ENCODE results near the gene NPHP1. TPM values are rescaled to one million over a fixed set of nuclear protein-coding genes. Genes with fewer than 3 reads are reported as not detected.
"Not testable (repeated sequence)": the region's sequence is repeated elsewhere in the genome, so short reads cannot be mapped to it uniquely, and the experiment has no call there.

NPHP1 gene
- total RNA-seq, 1 donor from 2014 or later = 11.5 TPM

DNA sequence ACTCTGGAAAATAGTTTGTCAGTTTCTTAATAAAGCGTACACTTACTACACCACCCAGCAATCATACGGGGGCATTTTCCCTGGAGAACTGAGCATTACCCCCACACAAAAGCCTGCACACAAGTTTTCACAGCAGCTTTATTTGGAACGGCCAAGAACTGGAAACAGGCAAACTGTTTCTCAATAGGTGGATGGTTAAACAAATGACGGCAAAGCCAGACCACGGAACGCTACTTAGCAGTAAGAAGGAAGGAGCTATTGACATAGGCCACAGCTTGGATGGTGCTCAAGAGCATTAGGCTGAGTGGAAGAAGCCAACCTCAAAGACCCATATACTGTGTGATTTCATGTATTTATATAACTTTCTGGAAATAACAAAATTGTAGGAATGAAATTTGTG lies 98.2 kb downstream of the NPHP1 start:
- Histone ChIP-seq H3K4me1 (ENCODE audit: control insufficient read depth in 3 of 3, insufficient read depth in 3 of 3, low read length in 3 of 3) (peaks cover 9 to 10% (median 10%) of the 10 kb centered on the region in 3 donors), H3K4me3 (ENCODE audit: low read length in 3 of 3) (no peak overlapping the region), H3K9me3 (ENCODE audit: control insufficient read depth in 3 of 3, low read length in 3 of 3) (no peaks in the 10 kb centered on the region), H3K27me3 (ENCODE audit: control insufficient read depth in 3 of 3, insufficient read depth in 3 of 3, low read length in 3 of 3) (peaks cover 2 to 8% (median 5%) of the 10 kb centered on the region in 3 donors), H3K27ac (ENCODE audit: low read depth, low read length) (no peak overlapping the region), H3K9ac (ENCODE audit: low read depth in 1 of 3, low read length in 3 of 3) (no peak overlapping the region), H3K36me3 (ENCODE audit: control insufficient read depth in 3 of 3, insufficient read depth in 3 of 3, low read length in 3 of 3) (peaks cover 0 to 2% (median 0%) of the 10 kb centered on the region in 3 donors)

GRCh38 chr2:110105608-110106467 lies 99.0 kb downstream of the NPHP1 start:
- Histone ChIP-seq H3K9ac (ENCODE audit: low read depth in 1 of 3, low read length in 3 of 3) (no peak overlapping the region), H3K9me3 (ENCODE audit: control insufficient read depth in 3 of 3, low read length in 3 of 3) (no peaks in the 10 kb centered on the region), H3K4me1 (ENCODE audit: control insufficient read depth in 3 of 3, insufficient read depth in 3 of 3, low read length in 3 of 3) (peaks cover 14 to 16% (median 15%) of the 10 kb centered on the region in 3 donors), H3K36me3 (ENCODE audit: control insufficient read depth in 3 of 3, insufficient read depth in 3 of 3, low read length in 3 of 3) (peaks cover 0 to 2% (median 0%) of the 10 kb centered on the region in 3 donors), H3K27ac (ENCODE audit: low read depth, low read length) (no peak overlapping the region), H3K4me3 (ENCODE audit: low read length in 3 of 3) (no peak overlapping the region), H3K27me3 (ENCODE audit: control insufficient read depth in 3 of 3, insufficient read depth in 3 of 3, low read length in 3 of 3) (peaks cover 2 to 8% (median 5%) of the 10 kb centered on the region in 3 donors)

DNA sequence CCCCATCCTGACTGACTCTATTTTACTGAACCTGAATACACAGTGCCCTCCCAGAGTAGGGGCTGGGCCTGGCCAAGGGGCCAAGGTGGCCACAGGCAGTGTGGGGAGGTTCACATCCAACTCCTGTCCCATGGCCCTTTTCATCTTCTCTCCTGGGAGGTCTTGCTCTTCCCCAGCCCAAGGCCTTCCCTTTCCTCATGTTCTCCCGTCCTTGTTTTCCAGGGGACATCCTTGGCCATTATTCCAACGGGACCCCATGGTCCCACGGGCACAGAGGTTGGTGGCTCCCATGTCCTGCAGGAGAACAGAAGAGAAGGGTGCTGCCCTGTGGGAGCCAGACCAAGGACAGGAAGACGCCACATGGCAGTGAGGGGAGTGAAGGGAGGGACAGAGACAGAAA lies 99.6 kb downstream of the NPHP1 start:
- Histone ChIP-seq H3K27ac (ENCODE audit: low read depth, low read length) (no peak overlapping the region), H3K9ac (ENCODE audit: low read depth in 1 of 3, low read length in 3 of 3) (no peak overlapping the region)

GRCh38 chr2:110104025-110104771 lies 100.6 kb downstream of the NPHP1 start:
- Histone ChIP-seq H3K27ac (ENCODE audit: low read depth, low read length) (no peak overlapping the region), H3K4me3 (ENCODE audit: low read length in 3 of 3) (no peak overlapping the region), H3K36me3 (ENCODE audit: control insufficient read depth in 3 of 3, insufficient read depth in 3 of 3, low read length in 3 of 3) (peaks cover 0 to 2% (median 0%) of the 10 kb centered on the region in 3 donors), H3K27me3 (ENCODE audit: control insufficient read depth in 3 of 3, insufficient read depth in 3 of 3, low read length in 3 of 3) (peaks cover 2 to 8% (median 5%) of the 10 kb centered on the region in 3 donors), H3K9me3 (ENCODE audit: control insufficient read depth in 3 of 3, low read length in 3 of 3) (no peaks in the 10 kb centered on the region), H3K9ac (ENCODE audit: low read depth in 1 of 3, low read length in 3 of 3) (no peak overlapping the region), H3K4me1 (ENCODE audit: control insufficient read depth in 3 of 3, insufficient read depth in 3 of 3, low read length in 3 of 3) (peaks cover 17 to 20% (median 19%) of the 10 kb centered on the region in 3 donors)

More for the DNA sequence above, 99.6 kb downstream of the NPHP1 start:
- H3K4me3 ChIP-seq (ENCODE audit: low read length in 3 of 3) = no peak overlapping the region
- peaks cover 17 to 18% (median 17%) of the 10 kb centered on the region in 3 donors for H3K4me1 ChIP-seq (ENCODE audit: control insufficient read depth in 3 of 3, insufficient read depth in 3 of 3, low read length in 3 of 3)
- no peaks in the 10 kb centered on the region for H3K9me3 ChIP-seq (ENCODE audit: control insufficient read depth in 3 of 3, low read length in 3 of 3)
- peaks cover 2 to 8% (median 5%) of the 10 kb centered on the region in 3 donors for H3K27me3 ChIP-seq (ENCODE audit: control insufficient read depth in 3 of 3, insufficient read depth in 3 of 3, low read length in 3 of 3)
- peaks cover 0 to 2% (median 0%) of the 10 kb centered on the region in 3 donors for H3K36me3 ChIP-seq (ENCODE audit: control insufficient read depth in 3 of 3, insufficient read depth in 3 of 3, low read length in 3 of 3)

- Histone ChIP-seq H3K9ac (ENCODE audit: low read depth in 1 of 3, low read length in 3 of 3) (no peak overlapping the region), H3K4me3 (ENCODE audit: low read length in 3 of 3) (no peak overlapping the region), H3K4me1 (ENCODE audit: control insufficient read depth in 3 of 3, insufficient read depth in 3 of 3, low read length in 3 of 3) (peaks cover 17 to 23% (median 23%) of the 10 kb centered on the region in 3 donors), H3K9me3 (ENCODE audit: control insufficient read depth in 3 of 3, low read length in 3 of 3) (no peaks in the 10 kb centered on the region), H3K36me3 (ENCODE audit: control insufficient read depth in 3 of 3, insufficient read depth in 3 of 3, low read length in 3 of 3) (peaks cover 0 to 2% (median 0%) of the 10 kb centered on the region in 3 donors), H3K27me3 (ENCODE audit: control insufficient read depth in 3 of 3, insufficient read depth in 3 of 3, low read length in 3 of 3) (peaks cover 2 to 8% (median 5%) of the 10 kb centered on the region in 3 donors), H3K27ac (ENCODE audit: low read depth, low read length) (no peak overlapping the region)
Observed at GRCh38 chr2:110103061-110103961, 101.5 kb downstream of the NPHP1 start.

- peaks cover 17 to 23% (median 23%) of the 10 kb centered on the region in 3 donors for H3K4me1 ChIP-seq (ENCODE audit: control insufficient read depth in 3 of 3, insufficient read depth in 3 of 3, low read length in 3 of 3)
- peak overlapping the region in 2 of 3 donors; percentile 0 to 3 for H3K4me3 ChIP-seq (ENCODE audit: low read length in 3 of 3)
- H3K27ac ChIP-seq (ENCODE audit: low read depth, low read length) = peak overlapping the region; percentile 83
- peaks cover 2 to 6% (median 2%) of the 10 kb centered on the region in 3 donors for H3K27me3 ChIP-seq (ENCODE audit: control insufficient read depth in 3 of 3, insufficient read depth in 3 of 3, low read length in 3 of 3)
- H3K36me3 ChIP-seq (ENCODE audit: control insufficient read depth in 3 of 3, insufficient read depth in 3 of 3, low read length in 3 of 3) = peaks cover 0 to 2% (median 0%) of the 10 kb centered on the region in 3 donors
- no peaks in the 10 kb centered on the region for H3K9me3 ChIP-seq (ENCODE audit: control insufficient read depth in 3 of 3, low read length in 3 of 3)
- H3K9ac ChIP-seq (ENCODE audit: low read depth in 1 of 3, low read length in 3 of 3) = peak overlapping the region in 1 of 3 donors; percentile 27
Observed at GRCh38 chr2:110101901-110102803, 102.7 kb downstream of the NPHP1 start.

DNA sequence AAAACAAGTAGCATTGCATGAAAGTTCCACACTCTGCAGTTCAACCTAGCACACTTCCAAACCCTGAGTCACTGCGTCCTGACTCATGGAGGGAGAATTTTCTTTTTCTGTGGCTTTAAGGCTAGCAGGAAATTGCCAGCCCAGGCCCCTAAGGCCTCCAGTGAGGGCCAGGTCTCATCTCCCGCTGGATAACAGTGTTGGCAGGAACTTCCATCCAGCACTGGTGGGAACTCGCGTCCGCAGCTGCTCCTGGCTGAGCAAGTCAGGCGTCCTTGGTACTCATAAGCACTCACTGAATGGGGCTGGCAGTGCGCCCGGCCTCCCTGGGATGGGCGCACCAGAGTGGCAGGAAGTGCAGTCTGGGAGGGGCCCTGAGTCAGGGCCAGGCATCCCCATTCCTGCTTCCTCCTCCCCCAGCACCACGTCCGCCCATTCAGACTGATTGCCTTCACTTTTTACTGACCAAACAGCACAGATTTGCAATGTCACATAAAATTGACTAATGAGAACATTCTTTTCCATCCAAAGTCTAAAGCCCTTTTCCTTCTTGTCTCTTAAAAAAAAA lies 103.5 kb downstream of the NPHP1 start:
- Histone ChIP-seq H3K36me3 (ENCODE audit: control insufficient read depth in 3 of 3, insufficient read depth in 3 of 3, low read length in 3 of 3) (peaks cover 0 to 2% (median 0%) of the 10 kb centered on the region in 3 donors), H3K4me3 (ENCODE audit: low read length in 3 of 3) (peak overlapping the region in 2 of 3 donors; percentile 14 to 41), H3K4me1 (ENCODE audit: control insufficient read depth in 3 of 3, insufficient read depth in 3 of 3, low read length in 3 of 3) (peaks cover 17 to 23% (median 23%) of the 10 kb centered on the region in 3 donors), H3K27ac (ENCODE audit: low read depth, low read length) (peak overlapping the region; percentile 83), H3K27me3 (ENCODE audit: control insufficient read depth in 3 of 3, insufficient read depth in 3 of 3, low read length in 3 of 3) (peaks cover 0 to 6% (median 2%) of the 10 kb centered on the region in 3 donors), H3K9ac (ENCODE audit: low read depth in 1 of 3, low read length in 3 of 3) (peak overlapping the region; percentile 3 to 27 (median 20)), H3K9me3 (ENCODE audit: control insufficient read depth in 3 of 3, low read length in 3 of 3) (no peaks in the 10 kb centered on the region)

DNA sequence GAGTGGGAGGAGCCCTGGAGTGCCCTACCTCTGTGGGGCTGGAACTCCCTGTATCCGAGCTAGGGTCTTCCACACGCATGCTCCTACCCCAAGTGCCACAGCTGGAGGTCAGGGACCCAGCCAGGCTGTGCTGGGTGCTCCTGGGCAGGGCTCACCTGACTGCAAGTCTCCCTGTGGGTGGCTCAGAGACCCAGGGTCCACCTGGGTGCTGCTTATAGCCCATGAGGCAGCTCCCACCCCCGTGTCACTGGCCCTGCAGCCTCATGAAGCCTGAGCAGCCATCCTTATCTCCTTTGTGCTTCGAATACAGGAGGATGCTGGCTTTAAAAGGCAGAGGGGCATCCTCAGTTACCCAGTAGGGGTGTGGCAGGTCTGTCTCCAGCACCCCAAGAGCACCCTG lies 103.9 kb downstream of the NPHP1 start:
- not testable (repeated sequence) for H3K9me3 ChIP-seq (ENCODE audit: control insufficient read depth in 3 of 3, low read length in 3 of 3); H3K36me3 ChIP-seq (ENCODE audit: control insufficient read depth in 3 of 3, insufficient read depth in 3 of 3, low read length in 3 of 3); H3K27me3 ChIP-seq (ENCODE audit: control insufficient read depth in 3 of 3, insufficient read depth in 3 of 3, low read length in 3 of 3)
- peak overlapping the region in 2 of 3 donors; percentile 7 to 20 for H3K9ac ChIP-seq (ENCODE audit: low read depth in 1 of 3, low read length in 3 of 3)
- H3K27ac ChIP-seq (ENCODE audit: low read depth, low read length) = peak overlapping the region; percentile 83
- peaks cover 17 to 23% (median 23%) of the 10 kb centered on the region in 3 donors for H3K4me1 ChIP-seq (ENCODE audit: control insufficient read depth in 3 of 3, insufficient read depth in 3 of 3, low read length in 3 of 3)
- peak overlapping the region in 2 of 3 donors; percentile 14 to 41 for H3K4me3 ChIP-seq (ENCODE audit: low read length in 3 of 3)

Data from skeletal muscle tissue (tissue), 4 donors.